GM10847 (cell line): ENCODE data around the gene ZNF813.

Experiments
- POLR2A ChIP-seq: IDR thresholded peaks from 2 replicates; pipeline ENCODE4 v1.6.1; 2011; ENCODE audit not compliant: insufficient read length; ENCODE audit errors: extremely low read depth

The ZNF813 gene

DNA sequence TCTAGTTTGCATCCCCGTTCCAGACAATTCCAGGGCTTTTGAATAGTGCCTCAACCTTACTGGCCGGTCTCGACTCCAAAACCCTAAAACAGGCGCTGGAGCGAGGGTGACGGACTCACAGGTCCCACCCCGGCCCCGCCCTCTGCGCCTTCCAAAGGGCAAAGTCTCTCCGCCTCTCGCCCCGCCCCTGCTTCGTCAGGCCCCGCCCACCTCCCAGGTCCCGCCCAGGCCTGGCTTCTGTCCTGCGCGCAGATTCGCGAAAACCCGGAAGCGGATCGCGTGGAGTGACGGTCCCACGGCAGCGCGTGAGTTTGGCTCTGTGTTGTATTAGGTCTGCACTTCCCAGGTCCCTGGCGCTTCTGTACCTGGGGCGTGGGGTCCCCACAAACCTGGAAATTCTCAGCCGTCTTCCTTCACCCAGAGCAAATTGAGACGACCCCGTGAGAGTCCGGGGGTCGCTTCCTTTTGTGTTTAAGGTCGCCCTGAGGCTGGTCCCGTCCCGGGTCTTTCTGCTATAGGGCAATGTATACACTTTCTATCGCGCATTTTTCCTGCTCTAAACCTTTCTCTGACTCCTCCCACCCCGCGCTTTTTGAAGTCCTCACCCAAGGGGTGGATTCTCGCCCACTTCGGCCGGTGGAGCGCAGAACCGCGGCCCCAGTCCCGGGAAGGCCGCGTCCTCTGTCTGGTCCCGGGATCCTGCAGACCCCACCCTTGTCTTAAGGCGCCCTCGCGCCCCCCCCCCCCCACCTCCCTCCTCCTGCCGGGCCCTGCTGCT is at the start of gene ZNF813:
TSS of gene ZNF813 (plus strand) at position 249 of the 778 bp plus-strand sequence. CDS start 16,090 bp downstream, outside the sequence.
- peak; percentile 58 for TF ChIP-seq POLR2A

DNA sequence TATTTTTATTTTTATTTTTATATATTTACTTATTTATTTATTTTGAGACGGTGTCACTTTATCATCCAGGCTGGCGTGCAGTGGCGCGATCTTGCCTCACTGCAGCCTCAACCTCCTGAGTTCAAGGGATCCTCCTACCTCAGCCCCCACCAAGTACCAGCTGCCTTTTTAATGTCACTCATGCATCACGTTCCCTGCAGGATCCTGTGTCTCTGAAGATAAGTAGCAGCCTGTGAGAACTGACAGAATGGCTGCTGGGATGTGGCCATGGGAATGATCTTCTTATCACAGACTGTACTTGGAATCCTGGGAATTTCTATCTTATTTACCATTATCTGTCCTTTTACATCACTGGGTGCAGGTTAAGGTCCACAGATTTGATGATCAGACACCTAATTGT is 45.0 kb upstream of the ZNF813 start:
- TF ChIP-seq POLR2A = no peak

DNA sequence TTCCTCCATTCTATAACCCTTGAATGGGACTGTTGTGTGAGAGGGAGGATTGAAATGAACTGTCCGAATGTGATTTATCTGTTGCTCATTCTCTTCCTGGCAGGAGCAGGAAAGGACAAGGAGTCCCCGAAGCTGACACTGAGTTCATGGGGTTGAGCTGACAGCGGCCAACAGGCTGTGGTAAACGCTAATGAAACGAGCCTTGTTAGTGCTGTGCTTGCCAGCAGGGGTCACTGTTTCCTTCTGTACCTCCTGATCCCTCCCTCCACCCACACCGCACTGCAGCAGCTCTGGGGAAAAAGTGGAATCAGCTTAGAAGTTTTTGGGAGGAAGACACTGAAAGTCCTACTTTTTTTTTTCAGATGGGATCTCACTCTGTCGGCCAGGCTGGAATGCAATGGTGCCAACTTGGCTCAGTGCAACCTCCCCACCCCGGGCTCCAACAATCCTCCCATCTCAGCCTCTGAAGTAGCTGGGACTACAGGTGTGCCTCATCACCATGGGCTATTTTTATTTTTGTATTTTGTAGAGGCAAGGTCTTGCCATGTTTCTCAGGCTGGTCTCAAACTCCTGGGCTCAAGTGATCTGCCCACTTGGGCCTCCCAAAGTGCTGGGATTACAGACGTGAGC is 42.5 kb upstream of the ZNF813 start:
- TF ChIP-seq POLR2A = no peak

DNA sequence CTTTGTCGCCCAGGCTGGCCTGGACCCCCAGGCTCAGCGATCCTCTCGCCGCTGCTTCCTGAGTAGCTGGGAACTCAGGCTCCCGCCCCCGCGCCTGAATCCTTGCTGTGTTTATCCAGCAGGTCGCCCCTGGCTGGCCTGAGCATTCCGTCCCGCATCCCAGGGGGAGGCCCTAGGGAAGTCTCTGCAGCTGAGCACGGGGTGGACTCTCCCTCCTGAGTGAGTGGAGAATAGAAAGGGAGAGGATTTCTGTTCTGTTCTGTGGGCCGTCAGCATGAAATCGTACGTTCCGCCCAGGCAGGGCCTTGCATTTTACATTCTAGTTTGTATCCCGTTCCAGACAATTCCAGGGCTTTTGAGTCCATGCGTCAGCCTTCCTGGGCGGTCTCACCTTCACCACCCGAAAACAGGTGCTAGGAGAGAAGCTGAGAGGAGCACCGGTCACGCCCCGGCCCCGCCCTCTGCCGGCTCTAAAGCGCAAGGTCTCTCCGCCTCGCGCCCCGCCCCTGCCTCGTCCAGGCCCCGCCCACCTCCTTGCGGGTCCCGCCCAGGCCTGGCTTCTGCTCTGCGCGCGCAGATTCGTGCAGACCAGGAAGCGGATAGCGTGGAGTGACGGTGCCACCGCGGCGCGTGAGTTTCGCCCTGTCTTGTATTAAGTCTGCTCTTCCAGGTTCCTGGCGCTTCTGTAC is 36.0 kb upstream of the ZNF813 start, which contains the start of gene ZNF761:
TSS of gene ZNF761 (plus strand) at position 586 of the 689 bp plus-strand sequence. CDS start 15,285 bp downstream, outside the sequence.
- TF ChIP-seq POLR2A = peak; percentile 79

DNA sequence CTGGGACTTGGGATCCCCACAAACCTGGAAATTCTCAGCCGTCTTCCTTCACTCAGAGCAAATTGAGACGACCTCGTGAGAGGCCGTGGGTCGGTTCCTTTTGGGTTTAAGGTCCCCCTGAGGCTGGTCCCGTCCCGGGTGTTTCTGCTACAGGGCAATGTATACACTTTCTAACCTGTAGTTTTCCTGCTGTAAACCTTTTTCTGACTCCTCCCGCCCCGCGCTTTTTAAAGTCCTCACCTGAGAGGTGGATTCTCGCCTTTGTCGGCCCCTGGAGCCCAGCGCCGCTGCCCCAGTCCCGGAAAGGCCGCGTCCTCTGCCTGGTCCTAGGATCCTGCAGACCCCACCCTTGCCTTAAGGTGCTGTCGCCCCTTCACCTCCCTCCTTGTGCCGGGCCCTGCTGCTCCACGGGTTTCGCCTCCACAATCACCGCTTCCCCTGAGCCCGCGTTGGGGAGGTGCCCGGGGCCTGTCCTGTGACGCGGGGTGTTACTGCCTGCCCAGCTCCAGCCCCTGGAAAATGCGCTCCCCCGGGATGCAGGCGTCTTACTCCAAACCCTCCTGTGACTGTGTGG is 35.4 kb upstream of the ZNF813 start:
- TF ChIP-seq POLR2A = no peak

DNA sequence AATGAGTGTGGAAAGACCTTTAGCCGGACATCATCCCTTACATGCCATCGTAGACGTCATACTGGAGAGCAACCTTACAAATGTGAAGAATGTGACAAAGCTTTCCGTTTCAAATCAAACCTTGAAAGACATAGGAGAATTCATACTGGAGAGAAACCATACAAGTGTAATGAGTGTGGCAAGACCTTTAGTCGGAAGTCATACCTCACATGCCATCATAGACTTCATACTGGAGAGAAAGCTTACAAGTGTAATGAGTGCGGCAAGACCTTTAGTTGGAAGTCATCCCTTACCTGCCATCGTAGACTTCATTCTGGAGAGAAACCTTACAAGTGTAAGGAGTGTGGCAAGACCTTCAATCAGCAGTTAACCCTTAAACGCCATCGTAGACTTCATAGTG is 11.7 kb upstream of the ZNF813 start:
- TF ChIP-seq POLR2A = no peak

DNA sequence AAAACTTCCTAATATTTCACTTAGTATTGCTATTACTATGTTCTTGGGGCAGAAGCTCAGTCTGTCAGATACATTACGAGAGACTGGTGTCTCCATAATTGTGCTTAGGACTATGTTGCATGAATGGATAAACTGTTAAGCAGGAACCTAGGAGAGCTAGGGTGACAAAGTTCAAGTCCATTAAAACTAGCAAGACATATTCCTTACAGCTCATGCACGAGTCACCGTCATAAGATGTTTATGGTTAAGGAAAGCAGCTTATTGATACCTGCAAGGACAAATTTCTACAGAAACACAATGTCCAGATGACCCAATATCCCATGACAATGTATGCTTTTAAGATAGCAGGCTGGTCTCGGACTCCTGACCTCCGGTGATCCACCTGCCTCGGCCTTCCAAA is 5.7 kb upstream of the ZNF813 start:
- no peak for TF ChIP-seq POLR2A

DNA sequence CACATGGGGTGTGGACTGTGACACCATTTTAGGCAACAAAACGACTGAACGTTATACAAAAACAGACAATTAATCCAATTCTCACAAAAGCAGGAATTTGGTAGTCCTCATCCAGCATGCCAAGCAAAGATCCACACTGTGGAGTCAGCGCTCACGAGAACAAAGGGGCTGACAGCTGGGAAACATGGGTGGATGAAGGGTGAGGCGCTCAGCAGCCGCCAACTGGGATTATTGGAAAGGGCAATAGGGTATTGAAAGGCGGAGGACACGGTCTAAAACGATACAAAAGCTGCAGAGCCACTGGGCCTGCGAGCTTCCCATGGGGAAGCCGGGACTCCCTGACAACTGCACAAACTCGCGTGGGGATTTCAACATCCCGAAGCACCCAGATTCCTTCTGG is 4.7 kb upstream of the ZNF813 start:
- TF ChIP-seq POLR2A = no peak

DNA sequence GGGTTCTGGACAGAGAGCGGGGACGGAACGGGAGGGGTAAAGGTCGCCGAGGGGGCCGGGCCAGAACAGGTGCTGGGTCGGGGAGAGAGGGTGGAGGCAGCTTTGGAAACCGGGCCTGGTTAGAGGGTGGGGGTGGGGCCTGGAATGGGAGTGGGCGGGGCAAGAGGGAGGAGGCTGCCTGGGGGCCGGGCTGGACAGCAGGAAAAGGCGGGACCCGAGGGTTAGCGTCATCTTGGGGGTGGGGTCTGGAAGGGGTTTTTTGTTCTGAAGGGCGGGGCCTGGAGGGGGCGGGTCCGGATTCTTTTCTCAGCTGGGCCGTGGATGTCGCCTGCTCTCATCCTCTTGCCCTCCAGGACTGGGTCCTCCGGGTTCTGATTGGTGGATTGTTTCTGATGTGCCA is 4.3 kb upstream of the ZNF813 start:
- TF ChIP-seq POLR2A = no peak

DNA sequence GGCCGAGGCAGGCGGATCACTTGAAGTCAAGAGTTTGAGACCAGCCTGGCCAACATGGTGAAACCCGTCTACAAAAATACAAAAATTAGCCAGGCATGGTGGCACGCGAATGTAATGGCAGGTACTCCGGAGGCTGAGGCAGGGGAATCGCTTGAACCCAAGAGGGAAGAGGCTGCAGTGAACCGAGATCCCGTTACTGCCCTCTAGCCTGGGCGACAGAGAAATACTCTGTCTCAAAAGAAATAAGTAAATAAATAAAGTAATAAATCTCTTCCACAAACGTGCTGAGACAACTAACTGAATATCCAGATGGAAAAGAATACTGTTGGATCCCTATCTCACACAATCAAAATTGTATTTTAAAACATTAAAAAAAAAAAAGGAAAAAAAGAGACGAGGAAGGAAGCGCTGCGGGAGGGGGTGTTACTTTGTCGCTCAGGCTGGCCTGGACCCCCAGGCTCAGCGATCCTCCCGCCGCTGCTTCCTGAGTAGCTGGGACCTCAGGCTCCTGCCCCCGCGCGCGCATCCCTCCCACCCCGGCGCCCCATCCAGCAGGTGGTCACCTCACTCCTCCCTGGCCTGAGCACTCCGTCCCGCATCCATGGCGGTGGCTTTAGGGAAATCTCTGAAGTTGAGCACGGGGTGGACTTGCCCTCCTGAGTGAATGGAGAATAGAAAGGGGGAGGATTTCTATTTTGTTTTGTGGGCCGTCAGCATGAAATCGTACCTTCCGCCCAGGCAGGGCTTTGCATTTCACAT is 628 bp upstream of the ZNF813 start:
- no peak for TF ChIP-seq POLR2A

DNA sequence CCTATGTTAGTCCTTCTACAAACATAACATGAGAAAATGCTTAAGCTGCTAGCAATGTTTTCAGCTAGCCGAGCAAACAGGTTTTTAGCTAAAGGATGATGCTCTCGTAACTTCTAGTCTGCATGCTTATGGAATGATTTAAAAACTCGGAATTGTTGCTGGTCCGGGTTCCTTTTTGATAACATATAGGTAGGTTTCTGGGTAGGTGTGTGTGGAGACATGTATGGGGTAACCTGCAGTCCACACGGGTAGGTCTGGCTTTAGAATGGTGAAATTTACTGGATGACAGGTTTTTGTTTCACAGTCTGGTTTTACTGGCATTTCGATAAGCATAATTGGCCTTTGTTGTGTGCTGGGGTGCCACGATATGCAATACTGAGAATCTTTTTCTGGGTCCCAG is 4.4 kb downstream of the ZNF813 start:
- TF ChIP-seq POLR2A = no peak

DNA sequence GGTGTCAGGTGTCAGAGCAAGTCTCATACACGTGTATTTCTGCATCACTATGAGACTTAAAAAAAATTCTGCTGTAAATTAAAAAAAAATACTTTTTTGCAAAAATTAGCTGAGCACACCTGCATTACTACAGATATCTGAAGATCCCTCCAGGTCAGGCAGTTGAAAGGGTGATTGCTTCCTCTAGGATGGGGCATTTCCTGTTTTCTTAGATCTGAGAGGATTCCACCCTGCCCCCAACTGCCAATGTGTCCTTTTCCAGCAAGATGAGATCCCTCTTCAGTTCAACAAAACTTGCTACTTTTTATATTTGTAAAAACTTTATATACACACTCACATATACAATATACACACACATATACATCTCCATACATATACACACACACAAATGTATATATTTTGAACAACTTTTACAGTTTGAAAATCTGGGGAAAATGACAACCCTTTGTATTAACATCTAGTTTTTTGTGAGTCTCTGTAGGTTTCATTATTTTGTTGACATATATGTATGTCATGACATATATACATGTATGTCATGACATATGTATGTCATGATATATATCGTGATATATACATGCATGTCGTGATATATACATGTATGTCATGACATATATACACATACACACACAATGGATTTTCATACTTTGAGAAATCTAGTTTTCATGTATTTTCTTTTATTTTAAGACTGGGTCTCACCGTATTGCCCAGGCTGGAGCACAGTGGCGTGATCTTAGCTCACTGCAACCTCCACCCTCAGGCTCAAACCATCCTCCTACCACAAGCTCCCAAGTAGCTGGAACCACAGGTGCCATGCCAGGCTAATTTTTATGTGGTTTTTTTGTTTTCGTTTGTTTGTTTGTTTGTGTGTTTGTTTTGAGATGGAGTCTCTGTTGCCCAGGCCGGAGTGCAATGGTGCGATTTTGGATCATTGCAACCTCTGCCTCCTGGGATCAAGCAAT is 17.8 kb downstream of the ZNF813 start:
- no peak for TF ChIP-seq POLR2A

DNA sequence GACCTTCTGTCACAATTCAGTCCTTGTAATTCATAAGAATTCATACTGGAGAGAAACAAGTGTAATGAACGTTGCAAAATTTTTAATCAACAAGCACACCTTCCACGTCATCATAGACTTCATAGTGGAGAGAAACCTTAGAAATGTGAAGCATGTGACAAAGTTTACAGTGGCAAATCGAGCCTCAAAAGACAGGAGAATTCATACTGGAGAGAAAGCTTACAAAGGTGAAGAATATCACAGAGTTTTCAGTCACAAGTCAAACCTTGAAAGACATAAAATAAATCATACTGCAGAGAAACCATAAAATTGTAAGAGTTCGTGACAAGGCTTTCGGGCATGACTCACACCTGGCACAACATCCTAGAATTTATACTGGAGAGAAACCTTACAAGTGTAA is 24.6 kb downstream of the ZNF813 start:
- TF ChIP-seq POLR2A = no peak

DNA sequence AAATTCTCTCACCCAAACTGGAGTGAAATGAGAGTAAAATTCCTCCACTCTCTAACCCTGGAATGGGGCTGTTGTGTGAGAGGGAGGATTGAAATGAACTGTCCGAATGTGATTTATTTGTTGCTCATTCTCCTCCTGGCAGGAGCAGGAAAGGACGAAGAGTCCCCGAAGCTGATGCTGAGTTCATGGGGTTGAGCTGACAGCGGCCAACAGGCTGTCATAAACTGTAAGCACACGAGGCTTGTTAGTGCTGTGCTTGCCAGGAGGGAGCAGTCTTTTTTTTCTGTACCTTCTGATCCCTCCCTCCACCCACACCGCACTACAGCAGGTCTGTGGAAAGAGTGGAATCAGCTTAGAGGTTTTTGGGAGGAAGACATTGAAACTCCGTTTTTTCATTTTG is 37.4 kb downstream of the ZNF813 start:
- no peak for TF ChIP-seq POLR2A
